HG03442 (cell line): ENCODE measurements around the gene CENPW.

ENCODE experiments used
- ATAC-seq: cut with Tn5 transposase; IDR thresholded peaks from one replicate; pipeline ENCODE4 v1.9.1; 2021; ENCODE audit warnings: mild to moderate bottlenecking, moderate library complexity; ENCODE audit not compliant: unreplicated experiment

CENPW gene

DNA sequence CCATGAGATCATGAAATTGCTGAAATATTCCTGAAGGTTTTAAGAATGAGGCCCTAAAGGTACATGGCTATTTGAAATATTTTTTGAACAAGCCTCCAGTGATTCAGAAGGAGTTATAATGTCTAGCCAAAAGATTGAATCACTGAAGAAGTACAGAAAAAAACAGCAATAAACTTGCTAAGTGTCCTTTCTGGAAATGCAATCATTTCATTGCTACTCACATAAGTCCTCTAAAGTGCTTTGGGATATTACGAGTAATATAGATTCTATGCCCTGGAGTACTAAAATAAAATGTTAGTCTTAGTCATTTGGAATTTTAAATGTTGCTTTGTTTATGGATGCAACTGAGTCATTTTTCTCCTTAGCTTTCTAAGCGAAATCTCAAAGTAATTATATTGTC, 32.7 kb downstream of the CENPW start:
- ATAC-seq: no peak

DNA sequence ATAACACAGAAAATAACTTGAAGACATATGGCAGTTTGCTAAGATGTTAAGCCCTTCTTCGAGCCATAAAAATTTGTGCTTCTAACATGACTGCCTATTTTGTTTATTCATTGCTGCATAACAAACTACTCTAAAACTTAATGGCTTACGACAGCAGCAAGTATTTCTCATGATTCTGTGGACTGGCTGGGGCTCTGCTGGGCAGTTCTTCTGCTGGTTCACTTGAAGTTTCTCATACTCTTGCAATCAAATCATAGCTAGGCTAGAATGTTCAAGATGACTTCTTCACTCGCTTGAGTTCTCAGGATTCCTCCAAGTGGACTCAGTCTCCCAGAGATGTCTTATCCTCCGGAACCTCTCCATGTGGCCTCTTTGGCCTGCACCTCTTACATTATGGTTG, 33.4 kb downstream of the CENPW start:
- ATAC-seq: no peak

DNA sequence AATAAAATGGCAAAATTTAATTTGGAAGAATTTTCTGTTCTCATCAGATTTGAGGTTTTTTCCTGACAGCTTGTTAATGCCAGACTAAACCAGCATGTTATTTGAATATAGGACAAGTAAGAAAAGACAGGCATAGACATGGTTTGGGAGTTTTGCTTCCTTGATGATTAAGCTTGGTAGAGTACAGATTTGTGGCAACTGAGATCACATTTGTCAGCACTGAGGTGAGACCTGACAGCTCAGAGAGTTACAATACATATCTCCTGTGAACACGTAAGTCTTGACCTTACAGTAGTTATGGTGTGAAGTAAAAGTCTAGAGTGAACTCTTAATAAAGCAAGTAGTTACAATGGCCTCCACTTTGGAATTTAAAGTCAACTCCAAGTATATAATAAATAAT, 34.5 kb downstream of the CENPW start:
- no peak for ATAC-seq

DNA sequence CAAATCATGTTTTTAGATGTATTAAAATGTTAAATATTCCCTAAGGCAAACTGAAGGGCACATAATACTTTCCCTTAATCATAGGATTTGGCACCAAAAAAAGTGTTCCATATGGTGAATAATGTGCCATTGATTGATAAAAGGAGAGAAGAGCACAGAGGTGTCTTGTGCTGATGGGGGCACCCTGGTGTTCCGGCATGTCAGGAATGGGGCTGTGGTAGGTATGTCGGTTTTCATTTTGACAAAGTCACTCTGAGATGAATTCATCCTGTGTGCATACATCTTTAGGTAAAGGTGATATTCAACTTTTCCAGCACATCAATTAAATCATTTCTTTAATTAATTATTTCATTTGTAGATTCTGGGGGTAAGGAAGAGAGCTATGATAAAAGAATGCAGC, 36.8 kb downstream of the CENPW start:
- ATAC-seq: no peak

DNA sequence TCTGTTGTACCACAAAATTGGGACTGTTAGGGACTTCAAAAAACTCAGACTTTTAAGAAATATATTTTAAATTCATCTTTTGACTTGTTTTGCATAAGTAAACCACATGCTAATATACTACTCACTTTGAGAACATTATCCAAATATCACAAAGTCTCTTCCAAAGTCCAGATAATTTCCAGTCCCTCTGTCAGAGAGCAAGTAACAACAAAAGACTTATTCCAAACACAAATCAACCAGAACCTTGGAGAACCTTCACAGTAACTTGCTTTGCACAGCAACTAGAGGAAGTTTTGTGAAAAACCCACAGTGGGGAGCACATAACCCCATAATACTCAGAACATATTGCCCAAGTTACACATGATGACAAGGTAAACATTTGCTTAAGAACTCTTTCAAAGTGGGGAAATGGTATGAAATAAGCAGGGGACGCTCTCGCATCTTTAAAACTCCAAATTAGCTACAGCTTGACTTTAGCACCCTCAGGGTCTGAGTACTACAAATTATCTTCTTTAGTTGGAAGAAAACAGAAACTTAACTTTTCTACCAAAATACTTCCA, 37.8 kb downstream of the CENPW start:
- no peak for ATAC-seq

DNA sequence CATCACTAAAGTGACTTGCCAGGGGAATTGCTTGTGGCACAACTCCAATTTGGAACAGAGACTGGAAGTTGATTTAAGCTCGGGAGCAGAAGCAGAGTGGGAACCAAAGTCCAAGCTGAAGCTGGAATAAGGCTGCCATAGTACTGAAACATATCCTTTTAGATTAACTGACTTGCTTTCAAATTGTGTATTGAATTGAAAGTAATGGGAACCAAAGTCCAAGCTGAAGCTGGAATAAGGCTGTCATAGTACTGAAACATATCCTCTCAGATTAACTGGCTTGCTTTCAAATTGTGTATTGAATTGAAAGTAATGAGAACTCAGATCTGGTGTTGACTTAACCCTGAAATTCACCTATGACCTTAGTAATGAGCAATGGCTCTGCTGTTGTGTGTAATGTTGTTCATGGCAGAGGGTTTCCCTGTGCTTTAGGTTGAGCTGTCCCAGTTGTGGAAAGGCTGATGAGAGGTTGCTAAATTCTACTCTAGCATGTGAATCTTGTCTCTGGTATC, 40.2 kb downstream of the CENPW start:
- no peak for ATAC-seq

DNA sequence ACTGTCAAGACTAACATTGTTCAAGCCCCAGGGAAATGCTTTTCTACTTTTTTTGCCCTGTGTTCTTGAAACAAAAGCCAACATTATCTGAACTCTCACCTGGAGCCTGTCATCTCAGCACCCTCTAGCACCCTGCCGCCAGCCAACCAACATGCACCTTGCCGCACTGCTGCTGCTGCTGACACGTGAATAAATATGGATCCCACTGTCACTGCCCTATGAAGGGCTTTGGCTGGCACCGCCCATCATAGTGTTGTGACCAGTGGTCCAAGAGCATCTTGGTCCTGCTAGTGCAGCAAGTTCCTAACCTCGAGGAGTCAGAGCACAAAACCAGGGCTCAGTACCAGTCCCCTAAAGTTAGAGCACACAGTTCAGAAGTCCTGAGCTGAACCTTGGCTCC, 41.6 kb downstream of the CENPW start:
- ATAC-seq: no peak

DNA sequence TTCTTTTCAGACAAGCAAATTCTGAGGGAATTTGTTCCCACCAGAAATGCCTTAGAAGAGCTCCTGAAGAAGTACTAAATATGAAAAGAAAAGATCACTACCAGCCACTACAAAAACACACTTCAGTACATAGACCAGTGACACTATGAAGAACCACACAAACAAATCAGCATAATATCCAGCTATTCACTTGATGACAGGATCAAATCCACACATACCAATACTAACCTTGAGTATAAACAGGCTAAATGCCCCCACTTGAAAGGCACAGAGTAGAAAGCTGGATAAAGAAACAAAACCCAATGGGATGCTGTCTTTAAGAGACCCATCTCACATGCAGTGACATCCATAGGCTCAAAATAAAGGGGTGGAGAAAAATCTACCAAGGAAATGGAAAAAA, 43.3 kb downstream of the CENPW start:
- no peak for ATAC-seq

DNA sequence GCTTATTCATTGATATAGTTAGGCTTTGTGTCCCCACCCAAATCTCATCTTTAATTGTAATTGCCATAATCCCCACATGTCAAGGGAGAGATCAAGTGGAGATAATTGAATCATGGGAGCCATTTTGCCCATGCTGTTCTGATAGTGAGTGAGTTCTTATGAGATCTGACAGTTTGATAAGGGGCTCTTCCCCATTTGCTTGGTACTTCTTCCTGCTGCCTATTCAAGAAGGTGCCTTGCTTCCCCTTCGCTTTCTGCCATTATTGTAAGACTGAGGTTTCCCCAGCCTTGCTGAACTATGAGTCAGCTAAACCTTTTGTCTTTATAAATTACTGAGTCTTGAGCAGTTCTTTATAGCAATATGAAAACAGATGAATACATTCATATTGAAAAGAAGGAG, 45.6 kb downstream of the CENPW start:
- ATAC-seq: no peak

DNA sequence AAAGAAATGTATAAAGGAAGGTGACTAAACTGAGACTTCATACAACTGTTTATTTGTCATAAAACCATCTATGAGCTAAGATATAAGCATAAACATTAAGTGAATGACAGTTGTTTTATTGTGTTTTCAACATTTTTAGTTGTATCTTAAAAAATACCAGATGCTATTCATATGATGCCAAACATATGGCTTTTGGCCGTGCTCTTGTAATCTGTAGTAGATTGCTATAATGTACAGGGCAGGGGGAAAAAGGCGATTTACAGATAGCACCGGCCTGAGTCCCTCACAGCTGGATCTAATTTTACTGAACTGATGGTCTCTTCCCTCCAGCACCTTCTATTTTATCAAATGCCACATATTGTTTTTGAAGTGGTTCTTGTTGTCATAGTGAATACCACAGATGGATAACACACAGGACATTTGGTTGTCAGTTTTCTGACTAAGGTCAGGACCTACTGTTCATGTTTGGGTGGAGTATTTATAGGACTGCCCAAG, 48.2 kb downstream of the CENPW start:
- ATAC-seq: no peak

DNA sequence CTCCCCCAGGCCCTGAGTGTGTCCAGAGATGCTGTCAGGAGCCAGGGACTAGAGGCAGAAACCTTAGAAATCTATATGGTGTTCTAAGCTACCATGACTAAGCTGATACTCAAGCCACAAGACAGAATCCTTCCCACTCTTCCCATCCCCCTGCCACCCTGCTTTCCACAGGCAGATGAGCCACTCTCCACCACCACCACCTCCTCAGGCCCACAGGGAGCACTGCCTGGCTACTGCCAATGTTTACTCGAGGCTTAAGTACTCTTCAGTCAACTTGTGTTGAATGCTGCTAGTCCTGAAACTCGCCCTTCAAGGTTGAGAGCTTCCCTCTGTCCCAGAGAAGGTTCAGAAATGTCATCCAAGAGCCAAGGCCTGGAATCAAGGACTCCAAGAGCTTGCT, 56.2 kb downstream of the CENPW start:
- no peak for ATAC-seq
